ENCODE data around the gene EVA1C. TPM values are rescaled to one million over a fixed set of nuclear protein-coding genes. Genes with fewer than 3 reads are reported as not detected.
"Not testable (repeated sequence)": the region's sequence is repeated elsewhere in the genome, so short reads cannot be mapped to it uniquely, and the experiment has no call there.

Gene EVA1C
- total RNA-seq, 2 experiments from 2014 or later = 11.5 to 13.4 TPM

- ChIA-PET POLR2A (interaction anchor here (0.7 kb wide), 1 partner anchor 22 kb away, joined by 7 read pairs; no protein-coding TSS in a partner anchor), CTCF (interaction anchor here (1.4 kb wide), 2 partner anchors 12 to 184 kb away, joined by 3 to 4 read pairs; no protein-coding TSS in a partner anchor)
These were observed 3.2 kb downstream of the EVA1C start for GRCh38 chr21:32415451-32416398.

GRCh38 chr21:32418146-32418545 is 5.6 kb downstream of the EVA1C start:
- ChIA-PET POLR2A (no interaction called here), CTCF (interaction anchor here (1.2 kb wide), 1 partner anchor 25 kb away, joined by 3 read pairs; no protein-coding TSS in a partner anchor)

GRCh38 chr21:32422064-32422463 is 9.6 kb downstream of the EVA1C start:
- POLR2A ChIA-PET = no interaction called here
- CTCF ChIA-PET = no interaction called here

- CTCF ChIA-PET = interaction anchor here (0.9 kb wide), 1 partner anchor 22 kb away, joined by 3 read pairs; no protein-coding TSS in a partner anchor
- POLR2A ChIA-PET = no interaction called here
These were observed 11.0 kb downstream of the EVA1C start for GRCh38 chr21:32423320-32424190.

- POLR2A ChIA-PET = no interaction called here
- CTCF ChIA-PET = interaction anchor here (0.9 kb wide), 1 partner anchor 23 kb away, joined by 3 read pairs; no protein-coding TSS in a partner anchor
These were observed 11.7 kb downstream of the EVA1C start for GRCh38 chr21:32424191-32424535.

GRCh38 chr21:32424674-32425073 is 12.2 kb downstream of the EVA1C start:
- ChIA-PET POLR2A (no interaction called here), CTCF (interaction anchor here (0.7 kb wide), 1 partner anchor 95 kb away, joined by 3 read pairs; no protein-coding TSS in a partner anchor)

- ChIA-PET POLR2A (interaction anchor here (0.8 kb wide), 1 partner anchor 1897 kb away, joined by 3 read pairs; no protein-coding TSS in a partner anchor), CTCF (no interaction called here)
These were observed 13.1 kb downstream of the EVA1C start for GRCh38 chr21:32425628-32426027.

- POLR2A ChIA-PET = interaction anchor here (0.8 kb wide), 1 partner anchor 1897 kb away, joined by 3 read pairs; no protein-coding TSS in a partner anchor
- CTCF ChIA-PET = no interaction called here
These were observed 13.6 kb downstream of the EVA1C start for GRCh38 chr21:32426066-32426465.

GRCh38 chr21:32426592-32427051 is 14.1 kb downstream of the EVA1C start:
- POLR2A ChIA-PET = no interaction called here
- CTCF ChIA-PET = no interaction called here

- POLR2A ChIA-PET = no interaction called here
- CTCF ChIA-PET = no interaction called here
These were observed 15.6 kb downstream of the EVA1C start for GRCh38 chr21:32427958-32428623.

- CTCF ChIA-PET, POLR2A ChIA-PET: not testable (repeated sequence)
These were observed 20.6 kb downstream of the EVA1C start for GRCh38 chr21:32432982-32433660.

- ChIA-PET CTCF (no interaction called here), POLR2A (no interaction called here)
These were observed 25.2 kb downstream of the EVA1C start for GRCh38 chr21:32437729-32438128.

- POLR2A ChIA-PET = no interaction called here
- CTCF ChIA-PET = interaction anchor here (0.6 kb wide), 1 partner anchor 128 kb away, joined by 3 read pairs; no protein-coding TSS in a partner anchor
These were observed 30.2 kb downstream of the EVA1C start for GRCh38 chr21:32442566-32443318.

- CTCF ChIA-PET = no interaction called here
These were observed 32.6 kb downstream of the EVA1C start for GRCh38 chr21:32445101-32445500.

GRCh38 chr21:32446440-32446839 is 33.9 kb downstream of the EVA1C start:
- CTCF ChIA-PET = interaction anchor here (0.7 kb wide), 1 partner anchor 14 kb away, joined by 3 read pairs; no protein-coding TSS in a partner anchor
- POLR2A ChIA-PET = not testable (repeated sequence)

More at GRCh38 chr21:32445101-32445500, 32.6 kb downstream of the EVA1C start:
- POLR2A ChIA-PET = no interaction called here

GRCh38 chr21:32447224-32447623 is 34.7 kb downstream of the EVA1C start:
- POLR2A ChIA-PET = no interaction called here
- CTCF ChIA-PET = interaction anchor here (0.7 kb wide), 1 partner anchor 15 kb away, joined by 3 read pairs; no protein-coding TSS in a partner anchor

- CTCF ChIA-PET = interaction anchor here (1.2 kb wide), 1 partner anchor 12 kb away, joined by 3 read pairs; no protein-coding TSS in a partner anchor
These were observed 36.5 kb downstream of the EVA1C start for GRCh38 chr21:32448803-32449594.

More at GRCh38 chr21:32448803-32449594, 36.5 kb downstream of the EVA1C start:
- POLR2A ChIA-PET = no interaction called here

Measured in activated CD8-positive, alpha-beta memory T cell treated with anti-CD3 and anti-CD28 coated beads for 36 hours (primary cell).